A549 treated with AZD2906 at 1 μM for 4 hours (cell line): Measurements from ENCODE around the gene TSHR. TPM values are rescaled to one million over a fixed set of nuclear protein-coding genes. Genes with fewer than 3 reads are reported as not detected.

Experiments
- total RNA-seq: library from RNA; stranded (reverse); fragments of 200-300 nt; extraction: Qiagen RNA extraction; gene quantifications from 5 replicates; pipeline ENCODE4 v1.2.3, GENCODE V29; 2022

Gene TSHR
- total RNA-seq, result not detected in 5 replicates

DNA sequence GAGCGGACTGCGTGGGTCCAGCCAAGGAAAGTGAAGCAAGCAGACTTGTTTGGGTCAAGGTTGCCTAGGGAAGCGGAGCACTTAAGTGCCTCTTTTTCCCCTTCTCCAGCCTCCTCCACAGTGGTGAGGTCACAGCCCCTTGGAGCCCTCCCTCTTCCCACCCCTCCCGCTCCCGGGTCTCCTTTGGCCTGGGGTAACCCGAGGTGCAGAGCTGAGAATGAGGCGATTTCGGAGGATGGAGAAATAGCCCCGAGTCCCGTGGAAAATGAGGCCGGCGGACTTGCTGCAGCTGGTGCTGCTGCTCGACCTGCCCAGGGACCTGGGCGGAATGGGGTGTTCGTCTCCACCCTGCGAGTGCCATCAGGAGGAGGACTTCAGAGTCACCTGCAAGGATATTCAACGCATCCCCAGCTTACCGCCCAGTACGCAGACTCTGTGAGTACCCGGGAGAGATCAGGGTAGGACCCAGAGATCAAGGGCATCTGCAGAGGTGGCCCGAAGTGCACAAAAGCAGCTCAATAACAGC is at the start of gene TSHR:
Gene TSHR (plus strand): TSS at position 206 of the 526 bp plus-strand sequence. CDS start 60 bp downstream, at position 266.

GRCh38 chr14:80941241-80942185 is 13.9 kb upstream of the TSHR start, which contains the start of gene CEP128:
Gene CEP128, minus strand, starts transcription at chr14:80941738.

Other genes with a start within 250 kb of the TSHR start
- 4.5 to 5.8 TPM (median 4.9 TPM) in 5 replicates for gene CEP128, start 13.9 kb upstream of the TSHR start, total RNA-seq